Gastroesophageal sphincter (tissue), 4 donors: Measurements from ENCODE around the gene CNTNAP2. TPM values are rescaled to one million over a fixed set of nuclear protein-coding genes. Genes with fewer than 3 reads are reported as not detected.

Experiments used
- ATAC-seq: fragments of 150-250 bp; one replicate; pipeline ENCODE4 v1.9.1; 2016; ENCODE audit warnings: mild to moderate bottlenecking, moderate library complexity
- H3K27ac ChIP-seq, 4 donors: fragments of 200-600 bp; sonication (generic) in 3 of 4; 1 replicate in 3 of 4; 2 replicates in 1 of 4; pipeline ENCODE4 v1.5.1; 2016 to 2019
- H3K27me3 ChIP-seq: fragments of 200-600 bp; sonication (generic); one replicate; pipeline ENCODE4 v1.5.1; 2019
- H3K36me3 ChIP-seq, 2 donors: fragments of 200-600 bp; sonication (generic); one replicate each; pipeline ENCODE4 v1.5.1; 2019; ENCODE audit warnings: control low read depth in 1 of 2
- H3K4me1 ChIP-seq, 3 donors: fragments of 200-600 bp; sonication (generic); 1 replicate in 2 of 3; 2 replicates in 1 of 3; pipeline ENCODE4 v1.5.1; 2016 to 2019; ENCODE audit warnings: control low read depth in 2 of 3
- H3K4me3 ChIP-seq, 2 donors: fragments of 200-600 bp; sonication (generic); one replicate each; pipeline ENCODE4 v1.5.1; 2019; ENCODE audit warnings: mild to moderate bottlenecking in 1 of 2, moderate library complexity in 1 of 2
- H3K9me3 ChIP-seq, 3 donors: fragments of 200-600 bp; sonication (generic); one replicate each; pipeline ENCODE4 v1.5.1; 2017 to 2019; ENCODE audit warnings: control low read depth in 2 of 3
- CTCF ChIP-seq, 4 experiments: fragments of 200-600 bp in 2 of 4; fragments of 450-650 bp in 2 of 4; sonication (generic) in 1 of 4; IDR thresholded peaks; one replicate each; pipeline ENCODE4 v1.5.1; 2017 to 2019; ENCODE audit warnings: antibody characterized with exemption in 4 of 4, mild to moderate bottlenecking in 2 of 4, moderate library complexity in 2 of 4
- EP300 ChIP-seq: sonication (generic); formaldehyde crosslinking; IDR thresholded peaks from one replicate; pipeline ENCODE4 v1.6.1; 2017; ENCODE audit warnings: antibody characterized with exemption, mild to moderate bottlenecking
- POLR2A ChIP-seq, 2 donors: fragments of 450-650 bp; IDR thresholded peaks; one replicate each; pipeline ENCODE4 v1.6.1; 2017; ENCODE audit warnings: antibody characterized with exemption in 2 of 2, mild to moderate bottlenecking in 2 of 2, moderate library complexity in 1 of 2
- POLR2AphosphoS5 ChIP-seq: sonication (generic); formaldehyde crosslinking; IDR thresholded peaks from one replicate; pipeline ENCODE4 v1.6.1; 2017; ENCODE audit warnings: antibody characterized with exemption
- WGBS, 2 donors: methylation state at CpG; one replicate each; pipeline ENCODE4 v1.1.5; 2018; ENCODE audit warnings: low coverage in 1 of 2; 5-methylcytosine and 5-hydroxymethylcytosine counted together
- total RNA-seq, 4 donors: library from RNA; depleted of rRNA; stranded (reverse); fragments of >200 nt; gene quantifications; one replicate each; pipeline ENCODE4 v1.1.0, GENCODE V29; 2016

The CNTNAP2 gene
- total RNA-seq, 4 donors from 2014 or later, result 1.5 to 8.9 (median 3.2) TPM

GRCh38 chr7:146090023-146090645 is 26.5 kb upstream of the CNTNAP2 start:
- no peak overlapping the region for H3K27ac ChIP-seq
- H3K4me1 ChIP-seq, result no peaks in the 10 kb centered on the region
- no peak for ATAC-seq
- H3K36me3 ChIP-seq, result no peaks in the 10 kb centered on the region
- 2 to 6% methylated on average over 4 of the region's 4 CpGs for WGBS, 2 donors
- H3K27me3 ChIP-seq, result no peaks in the 10 kb centered on the region
- TF ChIP-seq EP300, result no peak
- peak; percentile 32 to 59 (median 43) for TF ChIP-seq CTCF (IDR thresholded peaks at IDR 0.05)
- no peak overlapping the region for H3K4me3 ChIP-seq
- H3K9me3 ChIP-seq, result no peaks in the 10 kb centered on the region

GRCh38 chr7:146094356-146094755 is 22.2 kb upstream of the CNTNAP2 start:
- Histone ChIP-seq H3K27me3 (peaks cover 4% of the 10 kb centered on the region), H3K27ac (no peak overlapping the region), H3K4me3 (no peak overlapping the region), H3K36me3 (no peaks in the 10 kb centered on the region), H3K9me3 (no peaks in the 10 kb centered on the region), H3K4me1 (no peaks in the 10 kb centered on the region)
- no peak for ATAC-seq
- WGBS, 2 donors, result 44 to 52% methylated on average over 3 to 4 of the region's 4 CpGs
- TF ChIP-seq CTCF (IDR thresholded peaks at IDR 0.05), result no peak
- TF ChIP-seq EP300, result no peak
- TF ChIP-seq POLR2A (IDR thresholded peaks at IDR 0.05), result no peak
- TF ChIP-seq POLR2AphosphoS5, result no peak

GRCh38 chr7:146096994-146097393 is 19.6 kb upstream of the CNTNAP2 start:
- H3K36me3 ChIP-seq, result no peaks in the 10 kb centered on the region
- 40 to 80% methylated on average over 1 to 5 of the region's 5 CpGs for WGBS, 2 donors
- H3K4me3 ChIP-seq, result no peak overlapping the region
- H3K27me3 ChIP-seq, result peaks cover 4% of the 10 kb centered on the region
- H3K4me1 ChIP-seq, result no peaks in the 10 kb centered on the region
- ATAC-seq, result no peak
- no peaks in the 10 kb centered on the region for H3K9me3 ChIP-seq
- no peak overlapping the region for H3K27ac ChIP-seq
- no peak for TF ChIP-seq POLR2A (IDR thresholded peaks at IDR 0.05)

- no peak for ATAC-seq
- no peaks in the 10 kb centered on the region for H3K36me3 ChIP-seq
- H3K9me3 ChIP-seq, result no peaks in the 10 kb centered on the region
- WGBS, 2 donors, result 44 to 56% methylated on average over 3 of the region's 3 CpGs
- H3K27ac ChIP-seq, result no peak overlapping the region
- no peak overlapping the region for H3K4me3 ChIP-seq
- no peaks in the 10 kb centered on the region for H3K27me3 ChIP-seq
- no peak for TF ChIP-seq EP300
- TF ChIP-seq POLR2A (IDR thresholded peaks at IDR 0.05), result no peak
- TF ChIP-seq CTCF (IDR thresholded peaks at IDR 0.05), result no peak
- no peak for TF ChIP-seq POLR2AphosphoS5
- H3K4me1 ChIP-seq, result no peaks in the 10 kb centered on the region
These were observed 10.3 kb upstream of the CNTNAP2 start for GRCh38 chr7:146106319-146106718.

- TF ChIP-seq EP300, result no peak
- no peak for TF ChIP-seq CTCF (IDR thresholded peaks at IDR 0.05)
- TF ChIP-seq POLR2A (IDR thresholded peaks at IDR 0.05), result no peak
- TF ChIP-seq POLR2AphosphoS5, result no peak
- no peak for ATAC-seq
- peaks cover 0 to 19% (median 7%) of the 10 kb centered on the region in 3 donors for H3K4me1 ChIP-seq
- H3K27me3 ChIP-seq, result peaks cover 26% of the 10 kb centered on the region
- H3K27ac ChIP-seq, result no peak overlapping the region
- WGBS, 2 donors, result 36 to 42% methylated on average over 1 of the region's 1 CpG
- H3K4me3 ChIP-seq, result no peak overlapping the region
- no peaks in the 10 kb centered on the region for H3K36me3 ChIP-seq
- no peaks in the 10 kb centered on the region for H3K9me3 ChIP-seq
These were observed 3.8 kb upstream of the CNTNAP2 start for GRCh38 chr7:146112755-146113154.
